SK-N-SH (cell line): ENCODE results near the gene KLHL40.

Experiments used
- ELF1 ChIP-seq: IDR thresholded peaks from 2 replicates; pipeline ENCODE4 v1.4.0; 2012
- EZH2phosphoT487 ChIP-seq: fragments of 200-600 bp; sonication (generic); IDR thresholded peaks from 2 replicates; pipeline ENCODE4 v1.6.1; 2017; ENCODE audit warnings: low read depth, mixed run types, mild to moderate bottlenecking, antibody characterized with exemption, moderate library complexity, borderline replicate concordance
- RCOR1 ChIP-seq: fragments of 150-350 bp; IDR thresholded peaks from 2 replicates; pipeline ENCODE4 v1.6.1; 2017; ENCODE audit warnings: antibody characterized with exemption, low read length
- SIN3A ChIP-seq: IDR thresholded peaks from 2 replicates; pipeline ENCODE4 v1.6.1; 2012; ENCODE audit warnings: low read depth, mild to moderate bottlenecking, low read length, moderate library complexity, borderline replicate concordance
- SMC3 ChIP-seq: IDR thresholded peaks from 2 replicates; pipeline ENCODE4 v1.6.1; 2012; ENCODE audit warnings: low read depth, low read length, improper control_type of control experiment
- TF ChIP-seq, protein P1 (sequence below): fragments of 200-600 bp; sonication (generic); IDR thresholded peaks from 2 replicates; pipeline ENCODE4 v1.6.1; 2017; ENCODE audit warnings: antibody characterized with exemption, mild to moderate bottlenecking, moderate library complexity
- TF ChIP-seq, protein P2 (sequence below): fragments of 150-350 bp; IDR thresholded peaks from 2 replicates; pipeline ENCODE4 v1.6.1; 2016; ENCODE audit warnings: mild to moderate bottlenecking, low read depth, low read length
- TF ChIP-seq, protein P3 (sequence below): IDR thresholded peaks from 2 replicates; pipeline ENCODE4 v1.4.0; 2012; ENCODE audit warnings: low read depth

DNA sequence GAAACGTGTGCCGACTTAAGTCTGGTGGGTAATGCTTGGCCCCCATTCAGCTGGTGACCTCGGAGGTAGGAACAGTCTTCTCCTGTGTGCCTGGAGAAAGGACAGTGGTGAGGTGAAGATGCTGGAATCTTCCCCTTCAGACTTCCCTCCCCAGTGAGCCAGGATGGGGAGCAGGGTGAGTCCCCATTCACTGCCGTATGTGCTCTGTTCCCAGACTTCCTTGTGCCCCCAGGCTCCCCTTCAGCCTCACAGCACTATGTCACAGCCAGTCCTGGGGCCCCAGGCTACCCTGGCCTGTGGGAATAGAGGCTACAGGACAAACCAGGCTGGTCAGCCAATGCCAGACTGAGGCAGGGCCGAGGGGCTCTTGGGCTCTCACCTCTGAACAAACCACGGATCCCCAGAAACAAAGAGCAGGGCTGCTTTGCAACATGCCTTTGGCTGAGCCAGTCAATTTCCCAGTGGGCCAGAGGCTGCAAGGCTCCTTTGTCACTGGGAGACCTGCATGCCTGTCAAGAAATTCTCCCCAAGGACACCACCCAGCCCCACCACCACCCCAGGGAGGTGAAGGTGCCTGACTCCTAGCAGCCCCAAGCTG lies 49.0 kb downstream of the KLHL40 start:
- TF ChIP-seq, protein P1, sequence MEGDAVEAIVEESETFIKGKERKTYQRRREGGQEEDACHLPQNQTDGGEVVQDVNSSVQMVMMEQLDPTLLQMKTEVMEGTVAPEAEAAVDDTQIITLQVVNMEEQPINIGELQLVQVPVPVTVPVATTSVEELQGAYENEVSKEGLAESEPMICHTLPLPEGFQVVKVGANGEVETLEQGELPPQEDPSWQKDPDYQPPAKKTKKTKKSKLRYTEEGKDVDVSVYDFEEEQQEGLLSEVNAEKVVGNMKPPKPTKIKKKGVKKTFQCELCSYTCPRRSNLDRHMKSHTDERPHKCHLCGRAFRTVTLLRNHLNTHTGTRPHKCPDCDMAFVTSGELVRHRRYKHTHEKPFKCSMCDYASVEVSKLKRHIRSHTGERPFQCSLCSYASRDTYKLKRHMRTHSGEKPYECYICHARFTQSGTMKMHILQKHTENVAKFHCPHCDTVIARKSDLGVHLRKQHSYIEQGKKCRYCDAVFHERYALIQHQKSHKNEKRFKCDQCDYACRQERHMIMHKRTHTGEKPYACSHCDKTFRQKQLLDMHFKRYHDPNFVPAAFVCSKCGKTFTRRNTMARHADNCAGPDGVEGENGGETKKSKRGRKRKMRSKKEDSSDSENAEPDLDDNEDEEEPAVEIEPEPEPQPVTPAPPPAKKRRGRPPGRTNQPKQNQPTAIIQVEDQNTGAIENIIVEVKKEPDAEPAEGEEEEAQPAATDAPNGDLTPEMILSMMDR, result no peak
- TF ChIP-seq, protein P2, sequence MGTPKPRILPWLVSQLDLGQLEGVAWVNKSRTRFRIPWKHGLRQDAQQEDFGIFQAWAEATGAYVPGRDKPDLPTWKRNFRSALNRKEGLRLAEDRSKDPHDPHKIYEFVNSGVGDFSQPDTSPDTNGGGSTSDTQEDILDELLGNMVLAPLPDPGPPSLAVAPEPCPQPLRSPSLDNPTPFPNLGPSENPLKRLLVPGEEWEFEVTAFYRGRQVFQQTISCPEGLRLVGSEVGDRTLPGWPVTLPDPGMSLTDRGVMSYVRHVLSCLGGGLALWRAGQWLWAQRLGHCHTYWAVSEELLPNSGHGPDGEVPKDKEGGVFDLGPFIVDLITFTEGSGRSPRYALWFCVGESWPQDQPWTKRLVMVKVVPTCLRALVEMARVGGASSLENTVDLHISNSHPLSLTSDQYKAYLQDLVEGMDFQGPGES, result no peak
- TF ChIP-seq ELF1 (no peak), SMC3 (no peak), EZH2phosphoT487 (no peak), RCOR1 (no peak), SIN3A (no peak)
- TF ChIP-seq, protein P3, sequence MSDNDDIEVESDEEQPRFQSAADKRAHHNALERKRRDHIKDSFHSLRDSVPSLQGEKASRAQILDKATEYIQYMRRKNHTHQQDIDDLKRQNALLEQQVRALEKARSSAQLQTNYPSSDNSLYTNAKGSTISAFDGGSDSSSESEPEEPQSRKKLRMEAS, result no peak
